Measurements from ENCODE around the gene OBSL1.
A peak's percentile ranks its signal among the peaks of the same experiment; 100 is the strongest.

OBSL1 gene

GRCh38 chr2:219511547-219512325 lies 59.6 kb downstream of the OBSL1 start:
- H3K4me3 ChIP-seq (ENCODE audit: low read depth, low read length): no peak overlapping the region
- no peak for TF ChIP-seq CTCF (IDR thresholded peaks at IDR 0.05; ENCODE audit: borderline replicate concordance, insufficient read depth, low read depth, low read length)

- no peak for TF ChIP-seq CTCF (IDR thresholded peaks at IDR 0.05; ENCODE audit: borderline replicate concordance, insufficient read depth, low read depth, low read length)
- no peak overlapping the region for H3K4me3 ChIP-seq (ENCODE audit: low read depth, low read length)
Observed at GRCh38 chr2:219510512-219511135, 60.7 kb downstream of the OBSL1 start.

GRCh38 chr2:219509780-219510511 lies 61.4 kb downstream of the OBSL1 start:
- TF ChIP-seq CTCF (IDR thresholded peaks at IDR 0.05; ENCODE audit: borderline replicate concordance, insufficient read depth, low read depth, low read length): peak; percentile 79
- H3K4me3 ChIP-seq (ENCODE audit: low read depth, low read length): no peak overlapping the region

- no peak for TF ChIP-seq CTCF (IDR thresholded peaks at IDR 0.05; ENCODE audit: borderline replicate concordance, insufficient read depth, low read depth, low read length)
- no peak overlapping the region for H3K4me3 ChIP-seq (ENCODE audit: low read depth, low read length)
Observed at GRCh38 chr2:219508971-219509779, 62.2 kb downstream of the OBSL1 start.

- no peak for TF ChIP-seq CTCF (IDR thresholded peaks at IDR 0.05; ENCODE audit: borderline replicate concordance, insufficient read depth, low read depth, low read length)
- H3K4me3 ChIP-seq (ENCODE audit: low read depth, low read length): no peak overlapping the region
Observed at GRCh38 chr2:219508444-219508734, 63.0 kb downstream of the OBSL1 start.

- H3K4me3 ChIP-seq (ENCODE audit: low read depth, low read length): no peak overlapping the region
- no peak for TF ChIP-seq CTCF (IDR thresholded peaks at IDR 0.05; ENCODE audit: borderline replicate concordance, insufficient read depth, low read depth, low read length)
Observed at GRCh38 chr2:219507581-219508443, 63.5 kb downstream of the OBSL1 start.
